C1 segment of cervical spinal cord (tissue), 14 donors: ENCODE measurements around the gene ADAM33.

Experiments used
- DNase-seq, 14 donors: peaks; one replicate each; lab custom pipeline; 2025; lab: John Stamatoyannopoulos, UW

ADAM33 gene

GRCh38 chr20:3647473-3647872, 34.3 kb downstream of the ADAM33 start:
- DNase-seq = no peak

- no peak for DNase-seq
These were observed 35.2 kb downstream of the ADAM33 start for GRCh38 chr20:3646651-3647050.

- no peak for DNase-seq
These were observed 35.8 kb downstream of the ADAM33 start for GRCh38 chr20:3646067-3646440.

- DNase-seq = no peak
These were observed 36.3 kb downstream of the ADAM33 start for GRCh38 chr20:3645309-3646066.

GRCh38 chr20:3640259-3640658, 41.6 kb downstream of the ADAM33 start:
- DNase-seq = no peak

GRCh38 chr20:3635346-3635745, 46.5 kb downstream of the ADAM33 start:
- DNase-seq = no peak

- DNase-seq = no peak
These were observed 47.8 kb downstream of the ADAM33 start for GRCh38 chr20:3633913-3634478.

GRCh38 chr20:3632311-3633004, 49.4 kb downstream of the ADAM33 start:
- DNase-seq = no peak

GRCh38 chr20:3631534-3631933, 50.3 kb downstream of the ADAM33 start:
- no peak for DNase-seq

- no peak for DNase-seq
These were observed 51.4 kb downstream of the ADAM33 start for GRCh38 chr20:3630429-3630828.

- no peak for DNase-seq
These were observed 51.9 kb downstream of the ADAM33 start for GRCh38 chr20:3629893-3630292.

GRCh38 chr20:3628502-3629314, 53.1 kb downstream of the ADAM33 start:
- DNase-seq = no peak

- DNase-seq = no peak
These were observed 54.3 kb downstream of the ADAM33 start for GRCh38 chr20:3627476-3627875.

GRCh38 chr20:3622406-3622805, 59.4 kb downstream of the ADAM33 start:
- no peak for DNase-seq

- no peak for DNase-seq
These were observed 60.7 kb downstream of the ADAM33 start for GRCh38 chr20:3621111-3621510.
